ENCODE measurements around the gene TCF19.
A peak's percentile ranks its signal among the peaks of the same experiment; 100 is the strongest.

The TCF19 gene

DNA sequence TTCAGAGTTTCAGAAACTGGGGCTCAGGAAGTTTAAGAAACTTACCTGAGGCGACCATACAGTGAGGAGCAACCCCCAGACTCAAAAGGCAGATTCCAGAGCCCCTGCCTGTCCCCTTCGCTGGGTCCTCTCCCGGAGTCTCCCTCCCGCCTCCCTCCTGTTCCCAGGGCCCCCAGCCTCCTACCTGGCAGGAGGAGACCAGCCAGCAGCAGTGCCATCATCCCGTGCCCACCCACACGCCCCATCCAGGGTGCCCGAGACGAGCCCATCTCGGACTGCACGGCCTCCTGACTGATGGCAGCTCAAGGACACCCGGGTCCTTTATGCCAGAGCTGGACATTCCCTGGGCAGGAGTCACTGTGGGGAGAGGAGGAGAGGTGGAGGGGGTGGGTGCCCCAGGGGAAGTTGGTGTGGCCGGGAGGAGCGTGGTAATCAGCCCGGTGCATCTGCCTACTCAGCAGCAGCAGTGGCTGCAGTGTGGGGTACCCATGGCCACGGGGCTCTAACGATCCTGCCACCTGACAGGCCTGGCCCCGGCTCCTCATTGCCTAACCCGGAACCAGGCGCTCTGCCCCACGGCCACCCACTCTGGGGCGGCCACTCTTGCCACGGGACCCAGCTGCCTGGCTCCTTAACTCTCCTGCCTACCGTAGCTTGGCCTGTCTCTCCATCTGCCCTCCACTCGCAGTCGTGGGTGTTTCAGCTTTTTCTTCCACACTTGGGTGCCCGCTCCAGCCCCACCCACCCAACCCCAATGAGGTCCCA, 38.1 kb upstream of the TCF19 start, which contains the start of gene CDSN:
TSS of gene CDSN (minus strand) at position 296 of the 765 bp plus-strand sequence. CDS start at position 269, 27 bp downstream.
- TF ChIP-seq, protein P1, sequence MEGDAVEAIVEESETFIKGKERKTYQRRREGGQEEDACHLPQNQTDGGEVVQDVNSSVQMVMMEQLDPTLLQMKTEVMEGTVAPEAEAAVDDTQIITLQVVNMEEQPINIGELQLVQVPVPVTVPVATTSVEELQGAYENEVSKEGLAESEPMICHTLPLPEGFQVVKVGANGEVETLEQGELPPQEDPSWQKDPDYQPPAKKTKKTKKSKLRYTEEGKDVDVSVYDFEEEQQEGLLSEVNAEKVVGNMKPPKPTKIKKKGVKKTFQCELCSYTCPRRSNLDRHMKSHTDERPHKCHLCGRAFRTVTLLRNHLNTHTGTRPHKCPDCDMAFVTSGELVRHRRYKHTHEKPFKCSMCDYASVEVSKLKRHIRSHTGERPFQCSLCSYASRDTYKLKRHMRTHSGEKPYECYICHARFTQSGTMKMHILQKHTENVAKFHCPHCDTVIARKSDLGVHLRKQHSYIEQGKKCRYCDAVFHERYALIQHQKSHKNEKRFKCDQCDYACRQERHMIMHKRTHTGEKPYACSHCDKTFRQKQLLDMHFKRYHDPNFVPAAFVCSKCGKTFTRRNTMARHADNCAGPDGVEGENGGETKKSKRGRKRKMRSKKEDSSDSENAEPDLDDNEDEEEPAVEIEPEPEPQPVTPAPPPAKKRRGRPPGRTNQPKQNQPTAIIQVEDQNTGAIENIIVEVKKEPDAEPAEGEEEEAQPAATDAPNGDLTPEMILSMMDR (IDR thresholded peaks at IDR 0.05; ENCODE audit: unreplicated experiment in 3 of 3): no peak
- H3K27me3 Mint-ChIP-seq (ENCODE audit: low read depth): peaks cover 14% of the 10 kb centered on the region
- peaks cover 44% of the 10 kb centered on the region for H3K4me1 Mint-ChIP-seq
- H3K27ac Mint-ChIP-seq: peak within 1 kb of the TSS in 1 of 3 experiments; percentile 3
- no peaks in the 10 kb centered on the region for H3K36me3 Mint-ChIP-seq (ENCODE audit: low read depth)
- H3K9me3 Mint-ChIP-seq: no peaks in the 10 kb centered on the region
- H3K4me3 Mint-ChIP-seq: no peak within 1 kb of the TSS

DNA sequence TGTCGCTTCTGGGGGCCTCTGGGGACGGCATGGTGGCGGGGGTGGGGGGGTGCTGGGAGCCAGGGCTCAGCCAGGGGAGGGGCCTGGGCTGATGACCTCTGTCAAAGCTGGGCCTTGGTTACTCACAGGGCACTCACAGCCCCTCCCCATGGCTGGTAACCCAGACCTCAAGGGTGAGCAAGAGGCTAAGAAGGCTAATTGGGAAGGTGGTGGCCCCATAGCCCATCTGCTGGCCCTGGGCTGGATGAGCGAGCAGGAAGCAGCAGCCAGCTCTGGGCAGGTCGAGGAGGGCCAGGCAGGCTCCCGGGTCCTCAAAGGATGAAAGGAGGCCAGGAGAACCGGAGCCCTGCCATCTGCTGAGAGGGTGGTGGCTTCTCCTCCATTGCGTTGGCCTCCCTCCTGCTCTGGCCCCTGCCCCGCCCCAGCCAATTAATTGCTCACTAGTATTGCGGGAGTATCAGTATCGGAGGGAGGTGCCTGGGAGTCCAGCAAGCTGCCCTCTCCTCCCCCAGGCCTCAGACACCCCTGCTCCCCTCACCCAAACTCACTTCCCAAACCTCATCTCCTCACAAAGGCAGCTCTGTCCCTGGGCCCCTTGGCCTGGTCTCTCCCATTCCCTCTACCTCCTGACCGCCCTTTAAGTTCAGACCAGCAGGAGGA, 37.1 kb upstream of the TCF19 start:
- Mint-ChIP-seq H3K4me3 (no peak overlapping the region), H3K36me3 (ENCODE audit: low read depth) (no peaks in the 10 kb centered on the region), H3K9me3 (no peaks in the 10 kb centered on the region), H3K27ac (peak overlapping the region in 2 of 3 experiments; percentile 56 to 58), H3K27me3 (ENCODE audit: low read depth) (peaks cover 6% of the 10 kb centered on the region), H3K4me1 (peaks cover 43% of the 10 kb centered on the region)
- TF ChIP-seq, protein P1 (IDR thresholded peaks at IDR 0.05; ENCODE audit: unreplicated experiment in 3 of 3): no peak

DNA sequence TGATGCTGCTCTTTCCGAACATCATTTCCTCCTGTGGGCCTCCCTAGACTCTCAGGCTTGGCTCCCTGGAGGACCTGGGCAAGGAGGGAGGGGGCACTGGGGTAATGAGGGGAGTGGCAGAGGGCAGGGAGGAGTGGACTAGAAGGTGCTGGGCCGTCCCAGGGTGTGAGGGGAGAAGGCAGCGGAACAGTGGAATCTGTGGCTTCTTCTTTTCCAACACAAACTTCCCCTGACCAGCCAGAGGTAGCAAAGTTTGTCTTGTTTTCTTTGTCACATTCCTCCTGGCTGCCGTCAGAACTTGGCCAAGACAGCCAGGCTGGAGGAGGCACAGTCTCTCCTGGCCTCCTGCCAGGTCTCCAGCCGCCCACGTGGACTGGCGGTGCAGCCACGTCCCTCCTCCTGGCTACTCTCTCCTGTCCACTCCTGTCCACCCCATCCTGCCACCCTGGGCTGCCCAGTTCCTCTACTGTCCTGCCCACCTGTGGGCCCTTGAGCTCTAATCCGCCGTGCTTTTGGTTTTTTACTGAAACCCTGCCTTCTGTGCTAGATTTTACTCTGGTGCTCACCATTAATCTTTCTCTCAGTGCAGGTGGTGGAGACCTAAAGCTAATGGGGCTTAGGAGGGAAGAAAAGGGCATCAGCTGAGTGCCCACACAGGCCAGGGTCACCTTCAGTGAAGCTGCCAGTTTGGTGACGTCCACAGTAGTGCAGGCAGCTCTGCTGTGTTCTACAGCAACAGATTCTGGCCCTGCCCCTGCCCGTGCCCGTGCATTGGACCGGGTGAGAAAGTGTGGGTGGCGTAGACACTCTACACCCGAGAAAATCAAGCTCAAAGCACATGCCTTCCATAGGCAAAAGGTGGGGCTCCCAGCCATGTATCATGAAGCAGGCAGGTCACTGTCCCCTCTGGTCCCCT, 35.3 kb upstream of the TCF19 start:
- peaks cover 41% of the 10 kb centered on the region for H3K4me1 Mint-ChIP-seq
- TF ChIP-seq, protein P1 (IDR thresholded peaks at IDR 0.05; ENCODE audit: unreplicated experiment in 3 of 3): no peak

DNA sequence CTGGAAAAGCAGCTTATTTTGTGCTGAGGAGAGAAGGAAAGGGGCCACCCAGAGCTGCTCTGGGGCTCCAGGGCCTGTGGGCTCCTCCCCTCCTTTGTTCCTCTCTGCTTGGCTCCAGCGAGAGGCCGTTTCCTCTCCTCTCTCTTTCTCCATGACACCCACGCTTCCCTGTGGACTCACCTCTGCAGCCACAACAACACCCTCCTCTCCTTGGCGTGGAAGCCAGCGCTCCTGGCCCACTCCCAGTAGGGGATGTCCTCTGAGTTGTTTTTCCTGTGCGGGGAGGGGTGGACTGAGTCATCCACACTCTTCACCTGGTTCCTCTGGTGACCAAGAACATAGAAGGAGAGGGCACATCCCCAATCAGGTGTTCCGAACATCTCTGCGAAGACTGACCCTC, 33.2 kb upstream of the TCF19 start:
- Mint-ChIP-seq H3K4me1 (peaks cover 44% of the 10 kb centered on the region), H3K36me3 (ENCODE audit: low read depth) (no peaks in the 10 kb centered on the region), H3K27me3 (ENCODE audit: low read depth) (peaks cover 26% of the 10 kb centered on the region), H3K9me3 (no peaks in the 10 kb centered on the region), H3K4me3 (peak overlapping the region in 1 of 3 experiments; percentile 27), H3K27ac (peak overlapping the region; percentile 50 to 79 (median 71))
- TF ChIP-seq, protein P1 (IDR thresholded peaks at IDR 0.05; ENCODE audit: unreplicated experiment in 3 of 3): no peak

More for the DNA sequence above, 35.3 kb upstream of the TCF19 start:
- Mint-ChIP-seq H3K27ac (peak overlapping the region; percentile 79 to 95 (median 84)), H3K36me3 (ENCODE audit: low read depth) (no peaks in the 10 kb centered on the region), H3K27me3 (ENCODE audit: low read depth) (peaks cover 13% of the 10 kb centered on the region), H3K9me3 (no peaks in the 10 kb centered on the region), H3K4me3 (no peak overlapping the region)

DNA sequence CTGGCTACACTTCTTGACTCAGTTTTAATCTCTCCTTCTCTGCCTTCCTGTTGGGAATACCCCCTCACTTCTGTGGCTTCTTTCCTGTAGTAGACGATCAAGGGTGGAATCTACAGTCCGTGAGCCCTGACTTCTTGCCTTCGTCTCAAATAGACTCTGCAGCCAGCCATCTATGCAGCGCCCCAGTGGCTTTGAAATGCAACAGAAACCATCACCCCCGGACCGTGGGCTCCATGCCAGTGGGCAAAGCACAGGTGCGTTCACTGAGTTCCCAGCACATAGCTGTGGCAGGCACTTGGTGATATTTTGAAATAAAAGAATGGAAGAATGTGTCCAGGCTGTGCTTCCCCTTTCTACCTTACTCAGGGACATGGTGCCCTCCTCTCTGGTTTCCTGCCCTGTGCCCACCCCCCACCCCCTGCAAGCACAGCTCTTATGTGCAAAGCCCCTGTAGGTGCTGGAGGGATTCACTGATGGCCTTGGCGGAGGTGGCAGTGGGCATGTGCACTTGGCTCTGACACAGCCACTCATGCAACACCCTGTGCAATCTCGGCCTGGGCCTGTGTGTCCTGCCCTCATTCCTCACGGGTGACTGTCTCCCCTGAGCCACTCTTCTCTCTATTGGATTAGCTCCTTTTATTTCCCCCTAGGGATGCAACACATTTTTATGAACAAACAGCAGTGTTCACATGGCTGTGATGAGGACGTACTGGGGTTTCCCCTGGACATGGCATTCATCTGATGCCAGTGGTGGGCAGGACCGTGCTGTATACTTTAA, 32.6 kb upstream of the TCF19 start:
- peaks cover 44% of the 10 kb centered on the region for H3K4me1 Mint-ChIP-seq
- no peaks in the 10 kb centered on the region for H3K9me3 Mint-ChIP-seq
- peaks cover 27% of the 10 kb centered on the region for H3K27me3 Mint-ChIP-seq (ENCODE audit: low read depth)
- peak overlapping the region in 2 of 3 experiments; percentile 71 to 79 for H3K27ac Mint-ChIP-seq
- TF ChIP-seq, protein P1 (IDR thresholded peaks at IDR 0.05; ENCODE audit: unreplicated experiment in 3 of 3): no peak
- H3K4me3 Mint-ChIP-seq: no peak overlapping the region
- no peaks in the 10 kb centered on the region for H3K36me3 Mint-ChIP-seq (ENCODE audit: low read depth)
